HL-60 (cell line): ENCODE measurements around the gene SECISBP2L.

Source experiments
- GABPA ChIP-seq: IDR thresholded peaks from 2 replicates; pipeline ENCODE4 v1.6.1; 2012; ENCODE audit warnings: low read depth
- POLR2AphosphoS5 ChIP-seq: IDR thresholded peaks from 2 replicates; pipeline ENCODE4 v1.6.1; 2012; ENCODE audit warnings: low read depth
- SPI1 ChIP-seq: IDR thresholded peaks from 2 replicates; pipeline ENCODE4 v1.6.1; 2012; ENCODE audit warnings: low read depth, mild to moderate bottlenecking, borderline replicate concordance
- TF ChIP-seq, protein P1 (sequence below): IDR thresholded peaks from one replicate; pipeline ENCODE4 v1.5.1; 2011; ENCODE audit warnings: low read length, control low read depth, inconsistent platforms; ENCODE audit not compliant: insufficient read depth
- TF ChIP-seq, protein P2 (sequence below): IDR thresholded peaks from 2 replicates; pipeline ENCODE4 v1.6.1; 2012; ENCODE audit warnings: low read depth; ENCODE audit not compliant: insufficient replicate concordance

DNA sequence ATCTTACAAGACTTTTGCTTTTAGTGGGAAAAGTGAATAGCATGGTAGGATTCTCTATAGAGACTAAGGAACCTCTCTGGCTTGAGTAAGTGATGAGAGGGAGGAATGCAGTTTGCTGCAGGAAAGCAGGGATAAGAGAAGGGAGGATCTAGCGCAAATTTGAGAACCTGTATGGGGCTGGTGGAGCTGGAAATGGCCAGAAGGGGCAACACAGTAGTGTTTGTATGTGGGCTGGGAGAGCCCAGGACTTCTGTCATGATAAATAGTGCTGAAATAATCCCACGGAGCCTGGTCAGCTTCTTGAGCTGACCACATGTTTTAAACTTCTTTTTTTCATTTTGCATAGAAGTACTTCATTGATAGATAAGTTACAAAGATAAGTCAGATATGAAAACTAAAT lies 71.4 kb downstream of the SECISBP2L start:
- TF ChIP-seq, protein P1, sequence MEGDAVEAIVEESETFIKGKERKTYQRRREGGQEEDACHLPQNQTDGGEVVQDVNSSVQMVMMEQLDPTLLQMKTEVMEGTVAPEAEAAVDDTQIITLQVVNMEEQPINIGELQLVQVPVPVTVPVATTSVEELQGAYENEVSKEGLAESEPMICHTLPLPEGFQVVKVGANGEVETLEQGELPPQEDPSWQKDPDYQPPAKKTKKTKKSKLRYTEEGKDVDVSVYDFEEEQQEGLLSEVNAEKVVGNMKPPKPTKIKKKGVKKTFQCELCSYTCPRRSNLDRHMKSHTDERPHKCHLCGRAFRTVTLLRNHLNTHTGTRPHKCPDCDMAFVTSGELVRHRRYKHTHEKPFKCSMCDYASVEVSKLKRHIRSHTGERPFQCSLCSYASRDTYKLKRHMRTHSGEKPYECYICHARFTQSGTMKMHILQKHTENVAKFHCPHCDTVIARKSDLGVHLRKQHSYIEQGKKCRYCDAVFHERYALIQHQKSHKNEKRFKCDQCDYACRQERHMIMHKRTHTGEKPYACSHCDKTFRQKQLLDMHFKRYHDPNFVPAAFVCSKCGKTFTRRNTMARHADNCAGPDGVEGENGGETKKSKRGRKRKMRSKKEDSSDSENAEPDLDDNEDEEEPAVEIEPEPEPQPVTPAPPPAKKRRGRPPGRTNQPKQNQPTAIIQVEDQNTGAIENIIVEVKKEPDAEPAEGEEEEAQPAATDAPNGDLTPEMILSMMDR: no peak
- TF ChIP-seq GABPA (no peak), POLR2AphosphoS5 (no peak), SPI1 (no peak)
- TF ChIP-seq, protein P2, sequence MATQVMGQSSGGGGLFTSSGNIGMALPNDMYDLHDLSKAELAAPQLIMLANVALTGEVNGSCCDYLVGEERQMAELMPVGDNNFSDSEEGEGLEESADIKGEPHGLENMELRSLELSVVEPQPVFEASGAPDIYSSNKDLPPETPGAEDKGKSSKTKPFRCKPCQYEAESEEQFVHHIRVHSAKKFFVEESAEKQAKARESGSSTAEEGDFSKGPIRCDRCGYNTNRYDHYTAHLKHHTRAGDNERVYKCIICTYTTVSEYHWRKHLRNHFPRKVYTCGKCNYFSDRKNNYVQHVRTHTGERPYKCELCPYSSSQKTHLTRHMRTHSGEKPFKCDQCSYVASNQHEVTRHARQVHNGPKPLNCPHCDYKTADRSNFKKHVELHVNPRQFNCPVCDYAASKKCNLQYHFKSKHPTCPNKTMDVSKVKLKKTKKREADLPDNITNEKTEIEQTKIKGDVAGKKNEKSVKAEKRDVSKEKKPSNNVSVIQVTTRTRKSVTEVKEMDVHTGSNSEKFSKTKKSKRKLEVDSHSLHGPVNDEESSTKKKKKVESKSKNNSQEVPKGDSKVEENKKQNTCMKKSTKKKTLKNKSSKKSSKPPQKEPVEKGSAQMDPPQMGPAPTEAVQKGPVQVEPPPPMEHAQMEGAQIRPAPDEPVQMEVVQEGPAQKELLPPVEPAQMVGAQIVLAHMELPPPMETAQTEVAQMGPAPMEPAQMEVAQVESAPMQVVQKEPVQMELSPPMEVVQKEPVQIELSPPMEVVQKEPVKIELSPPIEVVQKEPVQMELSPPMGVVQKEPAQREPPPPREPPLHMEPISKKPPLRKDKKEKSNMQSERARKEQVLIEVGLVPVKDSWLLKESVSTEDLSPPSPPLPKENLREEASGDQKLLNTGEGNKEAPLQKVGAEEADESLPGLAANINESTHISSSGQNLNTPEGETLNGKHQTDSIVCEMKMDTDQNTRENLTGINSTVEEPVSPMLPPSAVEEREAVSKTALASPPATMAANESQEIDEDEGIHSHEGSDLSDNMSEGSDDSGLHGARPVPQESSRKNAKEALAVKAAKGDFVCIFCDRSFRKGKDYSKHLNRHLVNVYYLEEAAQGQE: no peak
